Measurements from ENCODE around the gene SFMBT2.

Gene SFMBT2

DNA sequence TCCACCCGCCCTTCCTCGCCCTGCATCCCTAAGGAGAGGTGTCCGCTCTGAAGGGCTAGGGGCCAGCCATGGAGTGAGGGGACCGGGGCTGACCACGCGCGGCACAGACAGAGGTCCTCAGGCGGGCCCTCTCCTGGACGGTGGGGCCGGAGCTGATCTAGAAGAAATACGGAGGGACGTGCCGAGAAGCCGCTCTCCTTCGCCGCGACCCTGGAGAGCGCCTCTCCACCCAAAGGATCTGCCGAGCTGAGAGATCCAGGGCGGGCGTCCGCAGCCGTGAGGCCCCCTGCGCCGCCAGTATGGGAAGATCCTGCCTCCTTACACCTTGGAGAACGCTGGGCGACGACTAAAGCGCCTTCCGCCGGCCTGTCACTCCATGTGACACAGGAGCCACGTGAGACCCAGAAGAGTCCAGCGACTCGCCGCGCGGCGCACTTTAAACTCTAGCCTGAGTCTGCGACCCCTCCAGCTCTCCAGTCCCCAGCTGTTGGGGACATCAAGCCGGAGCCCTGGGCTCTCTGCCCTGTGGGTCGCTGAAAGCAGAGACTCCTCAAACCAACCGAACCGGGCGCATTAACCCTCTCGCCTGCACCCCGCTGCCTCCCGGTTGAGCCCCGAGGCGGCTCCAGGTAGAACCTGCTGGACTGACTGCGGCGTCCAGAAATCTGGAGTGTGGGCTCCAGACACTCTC, 1.5 kb upstream of the SFMBT2 start:
- WGBS (ENCODE audit: extremely low coverage, insufficient coverage, insufficient read length) = no CpG with 5 or more reads among the region's 51 CpGs
- Histone ChIP-seq H3K4me2 (ENCODE audit: low read length) (peak overlapping the region; percentile 77), H4K12ac (ENCODE audit: low read depth, low read length) (no peak overlapping the region), H3K27me3 (ENCODE audit: insufficient read depth, low read length) (peaks cover 11% of the 10 kb centered on the region), H3K79me2 (ENCODE audit: control insufficient read depth, insufficient read depth, low read length, poor library complexity) (peaks cover 5% of the 10 kb centered on the region), H3K27ac (ENCODE audit: low read depth, low read length) (no peak overlapping the region), H2BK120ac (ENCODE audit: insufficient read depth, low read length, poor library complexity) (no peak overlapping the region), H3K14ac (ENCODE audit: low read length) (no peak overlapping the region), H3K79me1 (ENCODE audit: low read length) (peaks cover 9% of the 10 kb centered on the region), H3K4me1 (ENCODE audit: control insufficient read depth in 1 of 2, insufficient read depth in 2 of 2, low read length in 2 of 2) (peaks cover 22 to 32% of the 10 kb centered on the region in 2 experiments), H2BK12ac (ENCODE audit: low read length) (no peak overlapping the region), H3K9me3 (ENCODE audit: insufficient read depth, low read depth, low read length) (peaks cover 2% of the 10 kb centered on the region), H2BK5ac (ENCODE audit: low read depth, low read length, poor library complexity) (no peak overlapping the region), H4K8ac (ENCODE audit: low read depth, low read length) (peak overlapping the region; percentile 17), H3K36me3 (ENCODE audit: control insufficient read depth in 1 of 2, insufficient read depth in 2 of 2, low read length in 2 of 2) (no peaks in the 10 kb centered on the region), H2AFZ (ENCODE audit: insufficient read depth, low read length, poor library complexity) (peak overlapping the region; percentile 56), H3K9ac (ENCODE audit: low read length) (no peak overlapping the region), H3K4me3 (ENCODE audit: low read depth, low read length) (peak overlapping the region; percentile 32), H3K18ac (ENCODE audit: low read length) (no peak overlapping the region), H3K23ac (ENCODE audit: low read length) (no peak overlapping the region), H4K91ac (ENCODE audit: low read depth, low read length) (no peak overlapping the region), H3K4ac (ENCODE audit: low read depth, low read length) (no peak overlapping the region), H2AK5ac (ENCODE audit: low read length) (no peak overlapping the region)
- peak in 1 of 2 donors; percentile 37 for DNase-seq

- Histone ChIP-seq H3K9ac (ENCODE audit: low read length) (no peak overlapping the region), H3K79me2 (ENCODE audit: control insufficient read depth, insufficient read depth, low read length, poor library complexity) (peaks cover 8% of the 10 kb centered on the region), H2AFZ (ENCODE audit: insufficient read depth, low read length, poor library complexity) (peak overlapping the region; percentile 28), H3K79me1 (ENCODE audit: low read length) (peaks cover 12% of the 10 kb centered on the region), H3K36me3 (ENCODE audit: control insufficient read depth in 1 of 2, insufficient read depth in 2 of 2, low read length in 2 of 2) (no peaks in the 10 kb centered on the region), H2BK120ac (ENCODE audit: insufficient read depth, low read length, poor library complexity) (no peak overlapping the region), H2AK5ac (ENCODE audit: low read length) (no peak overlapping the region), H3K4me2 (ENCODE audit: low read length) (peak overlapping the region; percentile 77), H3K18ac (ENCODE audit: low read length) (no peak overlapping the region), H3K4me3 (ENCODE audit: low read depth, low read length) (no peak overlapping the region), H2BK5ac (ENCODE audit: low read depth, low read length, poor library complexity) (no peak overlapping the region), H3K27me3 (ENCODE audit: insufficient read depth, low read length) (peaks cover 11% of the 10 kb centered on the region), H4K12ac (ENCODE audit: low read depth, low read length) (peak overlapping the region; percentile 58), H3K14ac (ENCODE audit: low read length) (no peak overlapping the region), H3K23ac (ENCODE audit: low read length) (no peak overlapping the region), H3K4ac (ENCODE audit: low read depth, low read length) (no peak overlapping the region), H4K91ac (ENCODE audit: low read depth, low read length) (no peak overlapping the region), H3K27ac (ENCODE audit: low read depth, low read length) (no peak overlapping the region), H2BK12ac (ENCODE audit: low read length) (no peak overlapping the region), H3K9me3 (ENCODE audit: insufficient read depth, low read depth, low read length) (peaks cover 2% of the 10 kb centered on the region), H3K4me1 (ENCODE audit: control insufficient read depth in 1 of 2, insufficient read depth in 2 of 2, low read length in 2 of 2) (peaks cover 27 to 35% of the 10 kb centered on the region in 2 experiments), H4K8ac (ENCODE audit: low read depth, low read length) (peak overlapping the region; percentile 42)
- no CpG with 5 or more reads among the region's 38 CpGs for WGBS (ENCODE audit: extremely low coverage, insufficient coverage, insufficient read length)
- DNase-seq = no peak
These were observed 866 bp upstream of the SFMBT2 start for GRCh38 chr10:7411671-7412128.

DNA sequence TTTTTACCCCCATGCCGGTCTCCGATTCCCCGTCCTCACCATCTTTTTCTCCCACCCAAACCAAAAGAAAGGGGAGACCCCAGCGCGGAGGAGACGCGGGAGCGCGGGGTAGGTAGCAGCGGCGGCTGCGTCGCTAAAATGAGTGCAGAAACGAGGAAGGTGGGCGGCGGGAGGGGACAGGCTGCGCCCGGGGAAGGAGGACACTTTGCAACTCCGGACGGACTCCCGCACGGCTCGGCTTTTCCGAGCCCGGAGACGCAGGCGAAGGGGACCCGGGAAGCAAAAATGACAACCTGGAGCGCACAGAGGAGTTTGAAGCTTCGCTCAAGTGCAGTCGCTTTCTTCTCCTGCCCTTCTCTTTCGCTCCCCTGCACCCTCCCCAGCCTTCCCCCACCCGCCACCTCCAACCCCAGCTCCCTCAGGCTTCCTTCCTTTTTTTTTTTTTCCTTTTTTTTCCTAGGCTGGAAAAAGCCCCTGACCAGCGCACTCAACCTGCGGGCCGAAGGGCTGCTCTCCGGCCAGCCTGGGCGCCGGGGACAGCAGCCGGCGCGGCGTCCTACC, 453 bp downstream of the SFMBT2 start:
- Histone ChIP-seq H2BK5ac (ENCODE audit: low read depth, low read length, poor library complexity) (no peak overlapping the region), H3K18ac (ENCODE audit: low read length) (peak overlapping the region; percentile 80), H3K4ac (ENCODE audit: low read depth, low read length) (peak overlapping the region; percentile 49), H2BK12ac (ENCODE audit: low read length) (peak overlapping the region; percentile 56), H4K12ac (ENCODE audit: low read depth, low read length) (no peak overlapping the region), H3K4me1 (ENCODE audit: control insufficient read depth in 1 of 2, insufficient read depth in 2 of 2, low read length in 2 of 2) (peaks cover 28 to 35% of the 10 kb centered on the region in 2 experiments), H4K91ac (ENCODE audit: low read depth, low read length) (peak overlapping the region; percentile 71), H3K79me1 (ENCODE audit: low read length) (peaks cover 12% of the 10 kb centered on the region), H3K23ac (ENCODE audit: low read length) (no peak overlapping the region), H4K8ac (ENCODE audit: low read depth, low read length) (peak overlapping the region; percentile 76), H3K14ac (ENCODE audit: low read length) (no peak overlapping the region), H3K9me3 (ENCODE audit: insufficient read depth, low read depth, low read length) (peaks cover 2% of the 10 kb centered on the region), H2AK5ac (ENCODE audit: low read length) (no peak overlapping the region), H3K4me2 (ENCODE audit: low read length) (peak overlapping the region; percentile 87), H3K36me3 (ENCODE audit: control insufficient read depth in 1 of 2, insufficient read depth in 2 of 2, low read length in 2 of 2) (no peaks in the 10 kb centered on the region), H3K9ac (ENCODE audit: low read length) (peak overlapping the region; percentile 65), H2BK120ac (ENCODE audit: insufficient read depth, low read length, poor library complexity) (peak overlapping the region; percentile 78), H3K4me3 (ENCODE audit: low read depth, low read length) (peak overlapping the region; percentile 86), H3K79me2 (ENCODE audit: control insufficient read depth, insufficient read depth, low read length, poor library complexity) (peaks cover 8% of the 10 kb centered on the region), H3K27ac (ENCODE audit: low read depth, low read length) (no peak overlapping the region), H3K27me3 (ENCODE audit: insufficient read depth, low read length) (peaks cover 11% of the 10 kb centered on the region), H2AFZ (ENCODE audit: insufficient read depth, low read length, poor library complexity) (peak overlapping the region; percentile 79)
- DNase-seq = peak in 1 of 2 donors; percentile 35
- WGBS (ENCODE audit: extremely low coverage, insufficient coverage, insufficient read length) = no CpG with 5 or more reads among the region's 43 CpGs

DNA sequence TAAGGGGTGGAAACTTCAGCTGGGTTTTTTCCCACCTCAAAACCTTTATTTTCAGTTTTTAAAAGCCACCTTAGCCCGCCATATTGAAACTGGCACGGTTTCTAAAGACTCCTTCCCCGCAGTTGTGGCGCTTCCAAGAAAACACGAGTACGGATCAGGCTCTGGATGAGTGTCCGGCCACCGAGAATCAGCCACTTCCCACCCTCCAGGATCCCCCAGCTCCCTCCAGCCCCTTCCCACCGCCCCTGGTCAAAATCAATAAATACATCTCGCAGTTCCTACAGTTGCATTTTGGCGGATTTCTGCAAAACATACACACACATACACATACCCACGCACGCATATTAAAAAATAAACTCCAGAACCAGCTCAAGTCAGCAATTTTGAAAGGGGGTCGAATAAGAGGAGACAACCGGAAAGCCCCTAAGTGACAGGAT, 1.1 kb downstream of the SFMBT2 start:
- H3K79me2 ChIP-seq (ENCODE audit: control insufficient read depth, insufficient read depth, low read length, poor library complexity) = peaks cover 8% of the 10 kb centered on the region
- peaks cover 11% of the 10 kb centered on the region for H3K27me3 ChIP-seq (ENCODE audit: insufficient read depth, low read length)
- H3K36me3 ChIP-seq (ENCODE audit: control insufficient read depth in 1 of 2, insufficient read depth in 2 of 2, low read length in 2 of 2) = no peaks in the 10 kb centered on the region
- peaks cover 12% of the 10 kb centered on the region for H3K79me1 ChIP-seq (ENCODE audit: low read length)
- no peak overlapping the region for H2BK12ac ChIP-seq (ENCODE audit: low read length)
- peaks cover 28 to 35% of the 10 kb centered on the region in 2 experiments for H3K4me1 ChIP-seq (ENCODE audit: control insufficient read depth in 1 of 2, insufficient read depth in 2 of 2, low read length in 2 of 2)
- WGBS (ENCODE audit: extremely low coverage, insufficient coverage, insufficient read length) = no CpG with 5 or more reads among the region's 15 CpGs
- H3K23ac ChIP-seq (ENCODE audit: low read length) = no peak overlapping the region
- no peak overlapping the region for H3K18ac ChIP-seq (ENCODE audit: low read length)
- H2BK120ac ChIP-seq (ENCODE audit: insufficient read depth, low read length, poor library complexity) = no peak overlapping the region
- H4K12ac ChIP-seq (ENCODE audit: low read depth, low read length) = no peak overlapping the region
- no peak overlapping the region for H4K91ac ChIP-seq (ENCODE audit: low read depth, low read length)
- peaks cover 2% of the 10 kb centered on the region for H3K9me3 ChIP-seq (ENCODE audit: insufficient read depth, low read depth, low read length)
- peak in 1 of 2 donors; percentile 22 for DNase-seq
- H3K4me3 ChIP-seq (ENCODE audit: low read depth, low read length) = peak overlapping the region; percentile 44
- H2AFZ ChIP-seq (ENCODE audit: insufficient read depth, low read length, poor library complexity) = no peak overlapping the region
- no peak overlapping the region for H3K14ac ChIP-seq (ENCODE audit: low read length)
- H3K9ac ChIP-seq (ENCODE audit: low read length) = no peak overlapping the region
- no peak overlapping the region for H2AK5ac ChIP-seq (ENCODE audit: low read length)
- peak overlapping the region; percentile 87 for H3K4me2 ChIP-seq (ENCODE audit: low read length)
- no peak overlapping the region for H4K8ac ChIP-seq (ENCODE audit: low read depth, low read length)
- H3K4ac ChIP-seq (ENCODE audit: low read depth, low read length) = no peak overlapping the region
- H3K27ac ChIP-seq (ENCODE audit: low read depth, low read length) = no peak overlapping the region
- H2BK5ac ChIP-seq (ENCODE audit: low read depth, low read length, poor library complexity) = no peak overlapping the region

All from trophoblast cell (in vitro differentiated cells and primary cell).